ENCODE results near the gene GPBP1. TPM values are rescaled to one million over a fixed set of nuclear protein-coding genes. Genes with fewer than 3 reads are reported as not detected.
"Not testable (repeated sequence)": the region's sequence is repeated elsewhere in the genome, so short reads cannot be mapped to it uniquely, and the experiment has no call there.

The GPBP1 gene
- total RNA-seq, 1 experiment from 2014 or later: 28.9 TPM

DNA sequence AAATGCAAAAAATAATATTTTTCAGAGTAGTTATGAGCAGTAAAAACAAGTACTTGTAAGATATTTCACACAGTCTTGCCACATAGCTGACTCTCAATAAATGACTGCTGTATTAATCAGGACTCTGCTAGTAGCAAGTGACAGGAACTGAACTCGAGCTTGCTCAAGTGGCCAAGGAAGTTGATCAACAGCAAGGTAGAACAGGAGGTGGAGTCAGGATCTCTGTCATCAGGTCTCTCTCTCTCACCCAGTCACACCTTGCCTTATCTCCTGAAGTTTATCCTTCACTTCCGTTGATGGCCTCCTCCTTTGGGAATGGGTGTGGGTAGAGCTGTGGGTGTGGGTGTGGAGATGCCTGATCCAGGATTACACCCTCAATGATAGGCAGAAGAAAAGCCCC, 107.0 kb downstream of the GPBP1 start:
- DNase-seq (ENCODE audit: low spot score): no peak

DNA sequence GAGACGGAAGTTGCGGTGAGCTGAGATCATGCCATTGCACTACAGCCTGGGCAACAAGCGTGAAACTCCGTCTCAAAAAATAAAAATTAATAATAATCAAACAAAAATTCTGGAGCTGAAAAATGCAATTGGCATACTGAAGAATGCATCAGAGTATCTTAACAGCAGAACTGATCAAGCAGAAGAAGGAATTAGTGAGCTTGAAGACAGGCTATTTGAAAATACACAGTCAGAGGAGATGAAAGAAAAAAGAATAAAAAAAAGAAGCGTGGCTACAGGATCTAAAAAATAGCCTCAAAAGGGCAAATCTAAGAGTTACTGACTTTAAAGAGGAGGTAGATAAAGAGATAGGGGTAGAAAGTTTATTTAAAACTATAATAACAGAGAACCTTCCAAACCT, 111.2 kb downstream of the GPBP1 start:
- DNase-seq (ENCODE audit: low spot score): not testable (repeated sequence)

DNA sequence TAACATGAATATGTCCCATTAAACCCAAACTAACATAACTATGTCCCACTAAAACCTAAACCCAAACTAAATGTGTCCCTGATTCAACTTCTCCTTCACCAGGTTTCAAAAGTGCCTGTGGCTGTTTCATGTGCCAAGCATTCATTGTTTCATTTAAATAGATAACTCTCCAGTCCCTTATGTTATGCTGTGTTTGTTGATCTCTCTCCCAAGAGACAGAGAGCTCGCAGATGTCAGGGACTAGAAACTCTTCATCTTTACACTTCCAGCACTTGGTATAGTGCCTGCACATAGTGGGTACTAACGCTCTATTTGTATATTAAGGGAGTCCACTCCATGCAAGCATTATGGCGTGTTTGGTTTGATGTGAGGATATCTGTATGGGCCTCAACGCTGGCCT, 118.0 kb downstream of the GPBP1 start:
- DNase-seq (ENCODE audit: low spot score): no peak

DNA sequence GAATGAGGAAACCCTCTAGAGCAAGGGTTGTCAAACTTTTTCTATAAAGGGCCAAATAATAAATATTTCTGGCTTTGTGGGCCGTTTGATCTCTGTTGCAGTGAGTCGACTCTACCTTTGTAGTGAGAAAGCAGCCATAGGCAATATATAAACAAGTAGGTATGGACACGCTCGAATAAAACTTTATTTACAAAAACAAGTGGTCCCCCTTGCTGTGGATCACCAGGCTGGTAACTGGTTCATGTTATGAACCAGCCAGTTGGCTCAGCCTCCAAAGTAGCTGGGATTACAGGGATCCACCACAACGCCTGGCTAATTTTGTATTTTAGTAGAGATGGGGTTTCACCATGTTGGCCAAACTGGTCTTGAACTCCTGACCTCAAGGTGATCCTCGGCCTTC, 118.5 kb downstream of the GPBP1 start:
- no peak for DNase-seq (ENCODE audit: low spot score)

DNA sequence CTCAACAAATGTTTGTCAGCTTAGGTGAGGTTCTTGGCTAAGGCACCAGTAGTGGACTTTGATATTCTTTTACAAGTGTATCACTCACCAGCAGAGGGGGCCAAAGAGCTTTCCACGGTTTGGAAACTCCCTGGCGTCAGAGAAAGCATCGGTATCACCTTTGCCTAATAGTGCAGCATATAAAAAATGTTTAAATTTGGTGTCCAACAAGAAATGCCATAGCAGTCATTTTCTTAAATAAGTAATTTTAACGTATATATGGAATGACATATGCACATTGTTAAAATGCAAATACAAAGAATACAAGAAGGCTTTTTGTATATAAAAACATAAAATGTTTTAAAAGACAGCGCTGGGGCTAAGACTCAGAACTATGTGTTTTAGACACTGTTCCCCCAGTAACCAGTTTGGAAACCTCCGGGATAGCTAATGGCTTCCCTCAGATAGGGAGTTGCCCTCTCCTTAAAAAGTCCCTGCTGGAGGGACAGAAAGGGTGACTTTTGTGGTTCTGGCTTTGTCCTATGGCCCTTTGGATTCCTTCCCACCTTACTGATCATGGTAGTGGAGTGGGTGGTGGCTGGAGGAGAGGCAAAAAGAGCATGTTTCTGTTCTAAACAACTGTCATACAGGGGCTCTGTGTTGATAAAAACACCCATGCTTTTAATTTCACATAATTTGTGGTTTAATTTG, 124.6 kb downstream of the GPBP1 start:
- DNase-seq (ENCODE audit: low spot score): peak; percentile 96

DNA sequence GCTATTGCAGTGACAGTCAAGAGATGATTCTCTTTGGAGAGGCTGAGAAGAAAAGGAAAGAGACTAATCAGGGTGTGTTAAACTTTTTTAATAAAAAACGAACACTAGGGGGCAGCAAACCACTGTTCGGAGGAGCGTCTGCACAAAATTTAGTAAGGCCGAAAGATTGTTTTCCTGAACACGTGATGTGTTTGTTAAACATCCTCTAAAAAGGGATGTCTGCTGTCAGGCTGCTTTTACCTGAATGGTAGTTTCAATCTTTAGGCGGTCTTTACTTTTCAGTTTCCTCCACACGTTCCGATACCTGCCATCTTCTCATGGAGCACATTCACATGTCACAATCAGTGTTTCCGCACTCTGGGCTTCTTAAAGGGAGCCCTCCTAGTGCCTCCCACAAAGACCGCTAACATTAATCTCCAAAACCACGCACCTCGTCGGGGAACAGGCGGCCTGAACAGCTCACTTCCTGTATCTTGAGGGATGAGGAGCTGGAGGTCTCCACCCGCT, 125.2 kb downstream of the GPBP1 start:
- peak; percentile 86 for DNase-seq (ENCODE audit: low spot score)

DNA sequence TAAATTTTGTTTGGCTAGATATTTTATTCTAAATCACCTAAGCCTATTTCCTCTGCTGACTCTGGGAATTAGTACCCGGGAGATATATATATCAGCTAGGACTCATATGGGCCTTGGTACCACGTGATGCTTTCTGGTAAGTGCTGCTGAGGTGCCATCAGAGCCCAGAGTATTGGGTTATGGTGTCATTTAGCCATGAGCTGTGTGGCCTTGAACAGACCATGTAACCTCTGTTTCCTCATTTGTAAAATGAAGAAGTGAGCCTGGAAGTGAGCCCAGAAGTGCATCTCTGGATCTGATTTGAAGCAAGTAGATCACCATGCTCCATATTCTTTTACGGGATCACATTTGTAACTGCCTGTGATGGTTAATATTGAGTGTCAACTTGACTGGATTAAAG, 126.1 kb downstream of the GPBP1 start:
- no peak for DNase-seq (ENCODE audit: low spot score)

DNA sequence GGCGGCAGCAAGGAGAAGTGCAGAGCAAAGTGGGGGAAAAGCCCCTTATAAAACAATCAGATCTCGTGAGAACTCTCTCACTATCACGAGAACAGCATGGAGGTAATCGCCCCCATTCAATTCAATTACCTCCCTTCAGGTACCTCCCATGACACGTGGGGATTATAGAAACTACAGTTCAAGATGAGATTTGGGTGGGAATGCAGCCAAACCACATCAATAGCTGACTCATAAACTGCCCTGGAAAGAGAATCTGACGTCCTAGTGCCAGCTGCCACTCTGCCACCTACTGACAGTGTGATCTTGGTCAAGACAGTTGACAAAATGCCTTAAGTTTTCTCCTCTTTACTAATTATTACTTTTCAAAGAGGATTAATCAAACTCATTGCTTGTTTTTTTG, 128.3 kb downstream of the GPBP1 start:
- DNase-seq (ENCODE audit: low spot score): peak; percentile 93

DNA sequence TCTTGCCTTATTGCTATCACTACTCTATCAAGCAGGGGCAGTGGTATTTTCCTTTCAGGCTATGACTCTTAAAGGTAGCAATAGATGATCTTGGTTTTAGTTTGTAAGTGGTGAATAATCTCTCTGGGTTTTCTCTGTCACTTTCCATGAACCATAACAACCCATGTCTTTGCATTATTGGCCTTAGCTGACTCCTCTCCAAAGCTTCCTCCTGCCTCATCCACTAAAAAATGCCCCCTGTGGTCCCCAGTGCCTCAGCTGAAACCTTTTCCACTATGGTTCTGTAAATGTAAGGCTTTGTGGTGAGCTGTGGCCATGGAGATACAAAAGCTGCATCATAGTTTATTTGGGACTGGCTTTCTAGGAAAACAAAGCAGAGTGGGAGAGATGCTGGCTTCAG, 128.8 kb downstream of the GPBP1 start:
- DNase-seq (ENCODE audit: low spot score): no peak

DNA sequence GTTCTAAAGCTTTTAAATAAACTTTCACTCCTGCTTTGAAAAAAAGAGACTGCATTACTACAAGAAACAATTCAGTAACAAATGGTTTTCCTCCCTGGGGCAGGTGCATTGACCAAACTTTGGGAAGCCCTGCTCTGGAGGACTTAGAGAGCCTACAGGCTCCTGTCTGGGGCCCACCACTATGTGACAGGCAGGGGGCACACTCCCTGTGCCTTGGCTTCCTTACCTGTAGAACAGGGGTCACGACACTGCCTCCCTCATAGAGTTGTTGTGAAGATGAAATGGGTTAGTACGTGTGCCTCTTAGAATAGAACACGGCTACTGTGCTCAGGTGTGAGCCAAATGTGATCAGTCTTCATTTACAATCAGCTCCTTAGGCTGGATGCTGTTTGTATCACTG, 130.1 kb downstream of the GPBP1 start:
- DNase-seq (ENCODE audit: low spot score): no peak

DNA sequence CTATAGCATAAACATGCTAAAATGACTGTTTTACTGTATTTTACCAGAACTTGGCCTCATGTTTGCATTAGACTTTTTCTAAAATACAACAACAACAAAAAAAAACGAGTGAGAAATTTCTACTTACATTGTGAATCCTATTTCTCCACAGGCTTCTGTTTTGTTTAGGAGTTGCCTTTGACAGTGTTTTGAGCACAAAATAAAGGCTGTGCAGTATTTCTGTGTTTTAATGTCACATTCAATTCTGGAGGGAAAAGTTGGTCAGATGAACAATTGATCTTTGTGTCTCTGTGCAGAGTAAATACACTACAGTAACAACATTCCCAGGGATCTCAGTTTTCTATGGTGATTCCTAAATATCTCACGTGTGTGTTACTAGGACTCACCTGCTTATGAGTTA, 131.1 kb downstream of the GPBP1 start:
- DNase-seq (ENCODE audit: low spot score): no peak

DNA sequence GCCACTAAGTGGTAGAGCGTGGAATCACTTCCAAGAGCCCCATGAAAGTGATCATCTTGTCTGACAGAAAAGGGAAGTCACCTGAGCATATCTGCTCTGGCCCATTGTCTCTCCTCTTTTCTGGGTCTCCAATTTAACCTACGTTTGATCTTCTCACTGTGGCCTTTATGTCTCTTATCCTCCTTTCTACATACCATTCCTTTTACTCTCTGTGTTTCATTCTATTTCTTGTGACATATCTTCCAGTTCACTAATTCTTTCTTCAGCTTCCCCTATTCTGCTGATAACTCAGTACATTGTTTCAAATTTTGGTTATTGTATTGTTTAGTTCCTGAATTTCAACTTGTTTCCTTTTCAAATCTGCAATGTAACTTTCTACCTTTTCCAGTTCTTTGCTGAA, 132.5 kb downstream of the GPBP1 start:
- no peak for DNase-seq (ENCODE audit: low spot score)

DNA sequence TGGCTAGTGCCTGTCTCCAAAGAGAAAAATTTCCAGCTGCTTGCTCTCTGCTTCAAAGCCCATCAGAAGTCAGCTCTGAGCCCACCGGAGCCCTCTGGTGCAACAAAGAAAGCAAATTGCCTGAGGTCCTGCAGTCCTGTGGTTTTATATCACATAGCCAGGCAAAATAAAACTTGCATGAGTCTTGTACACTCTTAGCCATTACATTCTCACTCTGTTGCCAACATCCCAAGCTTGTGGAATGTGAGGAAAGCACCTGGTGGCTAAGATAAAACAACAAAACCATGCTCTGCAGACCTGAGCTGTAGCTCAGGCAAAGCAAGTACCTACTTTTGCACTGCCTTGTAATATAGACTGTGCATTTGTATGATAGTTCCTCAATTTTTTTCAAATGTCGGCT, 133.7 kb downstream of the GPBP1 start:
- no peak for DNase-seq (ENCODE audit: low spot score)

DNA sequence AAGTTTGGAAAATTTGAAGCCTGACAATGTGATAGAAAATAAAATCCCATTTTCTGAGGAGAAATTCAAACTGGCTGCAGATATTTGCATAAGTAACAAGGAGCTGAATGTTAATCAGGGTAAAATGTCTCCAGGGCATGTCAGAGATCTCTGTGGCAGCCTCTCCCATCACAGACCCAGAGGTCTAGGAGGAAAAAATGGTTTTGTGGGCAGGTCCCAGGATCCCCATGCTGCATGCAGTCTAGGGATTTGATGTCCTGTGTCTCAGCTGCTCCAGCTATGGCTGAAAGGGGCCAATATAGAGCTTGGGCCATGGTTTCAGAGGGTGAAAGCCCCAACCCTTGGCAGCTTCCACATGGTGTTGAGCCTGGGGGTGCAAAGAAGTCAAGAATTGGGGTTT, 135.2 kb downstream of the GPBP1 start:
- not testable (repeated sequence) for DNase-seq (ENCODE audit: low spot score)

DNA sequence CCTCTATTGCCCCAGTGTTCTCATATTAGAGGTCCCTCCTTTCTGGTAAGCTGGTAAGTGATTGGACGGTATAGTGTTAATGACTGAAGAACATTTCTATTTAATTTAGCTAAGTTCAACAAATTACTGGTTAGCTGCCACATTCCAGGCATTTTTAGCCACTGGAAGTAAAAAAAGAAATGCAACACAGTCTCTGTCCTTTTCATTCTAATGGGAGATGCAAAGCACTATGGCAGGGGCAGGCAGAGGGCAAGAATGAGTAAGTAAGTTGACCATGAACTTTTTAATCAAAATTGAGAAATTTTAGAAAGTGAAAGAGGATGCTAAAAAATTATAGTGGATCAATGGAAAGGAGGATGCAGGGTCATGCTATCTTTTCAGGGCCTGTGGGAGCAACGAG, 137.4 kb downstream of the GPBP1 start:
- no peak for DNase-seq (ENCODE audit: low spot score)

DNA sequence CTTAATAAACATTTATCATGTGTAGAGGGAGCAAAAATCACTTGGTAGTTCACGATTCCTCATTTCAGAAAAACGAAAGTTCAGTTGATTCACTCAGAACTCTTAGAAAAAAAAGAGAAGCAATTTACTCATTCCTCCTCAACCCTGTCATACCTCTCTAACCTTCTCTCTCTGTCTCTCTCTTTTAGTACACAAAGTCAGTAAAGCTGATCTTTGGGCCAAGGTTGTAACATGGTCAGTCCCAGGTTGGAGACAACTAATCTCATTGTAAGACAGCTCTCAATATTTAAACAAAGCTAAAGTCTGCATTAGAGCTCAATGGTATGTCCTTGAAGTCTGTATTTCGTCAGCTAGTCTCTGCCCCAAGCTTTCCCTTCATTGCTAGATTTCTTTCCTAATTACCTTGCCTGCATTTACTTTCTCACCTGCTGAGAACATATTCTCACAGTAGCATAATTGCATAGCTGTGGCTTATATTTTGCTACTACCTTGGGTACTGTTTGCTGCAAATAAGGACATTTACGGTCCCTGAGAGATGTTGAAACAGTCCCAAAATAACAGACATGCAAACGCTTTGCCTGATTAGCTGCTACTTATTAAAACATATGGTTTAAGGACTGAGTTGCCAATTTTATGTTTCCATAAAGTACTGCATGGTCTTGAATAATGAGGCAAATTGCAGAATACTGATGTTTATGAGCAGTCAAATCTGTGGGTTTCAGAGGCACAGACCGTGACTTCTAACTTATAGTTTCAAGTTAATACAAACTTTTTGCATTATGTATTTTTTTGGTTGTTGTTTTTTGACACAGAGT, 138.3 kb downstream of the GPBP1 start:
- DNase-seq (ENCODE audit: low spot score): no peak

DNA sequence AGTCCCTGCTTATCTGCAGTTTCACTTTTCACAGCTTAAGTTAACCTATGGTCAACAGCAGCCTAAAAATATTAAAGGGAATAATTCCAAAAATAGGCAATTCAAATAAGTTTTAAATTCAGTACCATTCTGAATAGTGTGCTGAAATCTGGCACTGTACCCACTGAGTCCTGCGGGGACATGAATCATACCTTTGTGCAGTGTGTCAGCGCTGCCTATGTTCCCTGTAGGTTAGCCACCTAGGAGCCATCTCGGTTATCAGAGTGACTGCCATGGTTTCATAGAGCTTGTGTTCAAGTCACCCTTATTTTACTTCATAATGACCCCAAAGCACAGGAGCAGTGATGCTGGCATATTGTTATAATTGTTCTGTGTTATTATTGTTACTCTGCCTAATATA, 139.9 kb downstream of the GPBP1 start:
- DNase-seq (ENCODE audit: low spot score): no peak

Small RNA genes lying within 50 kb of the gene (small RNA-seq; reads per million reads assigned to genes)
- gene RF00019: not detected

Other genes starting within 250 kb of the GPBP1 start
- 8.6 and 15.2 TPM in 2 replicates for gene MIER3, start 221.9 kb upstream of the GPBP1 start, total RNA-seq (2014; rRNA removed; shearing (Covaris generic))

Data from HT-29 (cell line).